HEK293 (cell line): ENCODE data around the gene GJD3.

ENCODE experiments used
- CTCF ChIA-PET: fragments of 350-600 bp; formaldehyde crosslinking; extraction: SDS; loops from one replicate; lab custom pipeline; 2021; ENCODE audit warnings: antibody characterized with exemption; lab: Yijun Ruan, JAX
- POLR2A ChIA-PET: fragments of 300-600 bp; formaldehyde crosslinking; extraction: SDS; loops from one replicate; lab custom pipeline; 2020; ENCODE audit warnings: antibody characterized with exemption, inconsistent platforms; lab: Yijun Ruan, JAX
- H3K27ac ChIP-seq: fragments of 200-500 bp; sonication (Bioruptor generic); 2 replicates; pipeline ENCODE4 v1.5.1; 2014; ENCODE audit warnings: low read depth, low read length, control low read depth, inconsistent platforms; ENCODE audit errors: extremely low read depth
- H3K36me3 ChIP-seq, 2 experiments: fragments of 200-500 bp in 1 of 2; sonication (Bioruptor generic) in 1 of 2; 1 replicate in 1 of 2; 2 replicates in 1 of 2; pipeline ENCODE4 v1.5.1; 2014 to 2017; ENCODE audit warnings: inconsistent platforms in 2 of 2, low read length in 2 of 2; ENCODE audit not compliant: control insufficient read depth in 2 of 2, insufficient read depth in 1 of 2
- H3K4me1 ChIP-seq: fragments of 200-500 bp; sonication (Bioruptor generic); 2 replicates; pipeline ENCODE4 v1.5.1; 2014; ENCODE audit warnings: mild to moderate bottlenecking, low read length, inconsistent platforms; ENCODE audit not compliant: control insufficient read depth, insufficient read depth
- H3K4me3 ChIP-seq: 2 replicates; pipeline ENCODE4 v1.5.1; 2011; ENCODE audit warnings: low read depth, mild to moderate bottlenecking, control low read depth, low read length, moderate library complexity
- H3K9me3 ChIP-seq: fragments of 200-500 bp; sonication (Bioruptor generic); 2 replicates; pipeline ENCODE4 v1.5.1; 2014; ENCODE audit warnings: low read depth, low read length, inconsistent platforms; ENCODE audit not compliant: control insufficient read depth, insufficient read depth
- ATF2 ChIP-seq: fragments of 450-650 bp; formaldehyde crosslinking; IDR thresholded peaks from 2 replicates; pipeline ENCODE4 v1.5.1; 2016; ENCODE audit warnings: missing biosample characterization, missing genetic modification characterization, low read depth
- KLF7 ChIP-seq: fragments of 450-650 bp; formaldehyde crosslinking; IDR thresholded peaks from 2 replicates; pipeline ENCODE4 v1.5.1; 2016; ENCODE audit warnings: missing biosample characterization, missing genetic modification characterization, borderline replicate concordance
- PRDM10 ChIP-seq: fragments of 450-650 bp; formaldehyde crosslinking; IDR thresholded peaks from 2 replicates; pipeline ENCODE4 v1.5.1; 2016; ENCODE audit warnings: missing biosample characterization, missing genetic modification characterization
- WT1 ChIP-seq: fragments of 450-650 bp; formaldehyde crosslinking; IDR thresholded peaks from 2 replicates; pipeline ENCODE4 v1.5.1; 2016; ENCODE audit warnings: missing biosample characterization, missing genetic modification characterization
- ZBTB10 ChIP-seq: fragments of 450-650 bp; formaldehyde crosslinking; IDR thresholded peaks from 2 replicates; pipeline ENCODE4 v1.5.1; 2016; ENCODE audit warnings: missing biosample characterization, missing genetic modification characterization
- ZBTB17 ChIP-seq: fragments of 450-650 bp; formaldehyde crosslinking; IDR thresholded peaks from 2 replicates; pipeline ENCODE4 v1.5.1; 2016; ENCODE audit warnings: missing biosample characterization, missing genetic modification characterization
- ZBTB8A ChIP-seq: fragments of 450-650 bp; formaldehyde crosslinking; IDR thresholded peaks from 2 replicates; pipeline ENCODE4 v1.5.1; 2016; ENCODE audit warnings: missing biosample characterization, missing genetic modification characterization
- ZFP37 ChIP-seq: fragments of 450-650 bp; formaldehyde crosslinking; IDR thresholded peaks from 2 replicates; pipeline ENCODE4 v1.5.1; 2016; ENCODE audit warnings: missing biosample characterization, missing genetic modification characterization
- ZNF19 ChIP-seq: fragments of 450-650 bp; formaldehyde crosslinking; IDR thresholded peaks from 2 replicates; pipeline ENCODE4; 2016; ENCODE audit warnings: missing biosample characterization, missing genetic modification characterization, low read depth
- ZNF26 ChIP-seq: fragments of 450-650 bp; formaldehyde crosslinking; IDR thresholded peaks from 2 replicates; pipeline ENCODE4 v1.5.1; 2016; ENCODE audit warnings: missing biosample characterization, missing genetic modification characterization
- ZNF341 ChIP-seq: fragments of 450-650 bp; formaldehyde crosslinking; IDR thresholded peaks from 2 replicates; pipeline ENCODE4; 2016; ENCODE audit warnings: low read depth, missing biosample characterization, missing genetic modification characterization
- ZNF600 ChIP-seq: fragments of 450-650 bp; formaldehyde crosslinking; IDR thresholded peaks from 2 replicates; pipeline ENCODE4 v1.5.1; 2016; ENCODE audit warnings: missing biosample characterization, missing genetic modification characterization

GJD3 gene

GRCh38 chr17:40354221-40355122 is 10.1 kb downstream of the GJD3 start:
- peaks cover 6 to 42% of the 10 kb centered on the region in 2 experiments; a peak in 2 of 3 replicates for H3K36me3 ChIP-seq
- TF ChIP-seq ZNF26 (no peak), KLF7 (tag by site-specific recombination) (no peak), ATF2 (tag by site-specific recombination) (no peak), ZNF600 (peak; percentile 48; the same call in 1 of the 2 replicates), ZNF341 (tag by site-specific recombination) (peak; percentile 35), ZBTB10 (tag by site-specific recombination) (peak; percentile 56; the same call in 1 of the 2 replicates), ZBTB17 (tag by site-specific recombination) (peak; percentile 55), PRDM10 (peak; percentile 65; the same call in 1 of the 2 replicates), WT1 (tag by site-specific recombination) (peak; percentile 54; the same call in 1 of the 2 replicates), ZNF19 (tag by site-specific recombination) (no peak), ZBTB8A (tag by site-specific recombination) (peak; percentile 50; the same call in 1 of the 2 replicates), ZFP37 (tag by site-specific recombination) (0 out of 2 replicates have a peak, but pooled peaks have one; percentile 25)
- TF ChIP-seq, all 188 proteins: peak for 8
- no peaks in the 10 kb centered on the region for H3K9me3 ChIP-seq
- ChIA-PET CTCF (interaction anchor here (0.5 to 16.1 kb wide), 43 partner anchors 9 to 342 kb away, joined by 3 to 453 read pairs (median 5); partner anchors contain the start of gene RARA), POLR2A (interaction anchor here (0.5 to 2.5 kb wide), 13 partner anchors 9 to 214 kb away, joined by 3 to 16 read pairs (median 5); partner anchors contain the start of genes CASC3 and RARA)
- H3K4me3 ChIP-seq, result no peak overlapping the region
- H3K4me1 ChIP-seq, result no peaks in the 10 kb centered on the region
- no peak overlapping the region for H3K27ac ChIP-seq
